HG03039 (cell line): ENCODE data around the gene HDAC9.

ENCODE experiments used
- ATAC-seq: cut with Tn5 transposase; IDR thresholded peaks from one replicate; pipeline ENCODE4 v1.9.1; 2021; ENCODE audit warnings: mild to moderate bottlenecking, moderate library complexity; ENCODE audit not compliant: unreplicated experiment

HDAC9 gene

GRCh38 chr7:18828260-18828993 lies 332.9 kb downstream of the HDAC9 start:
- ATAC-seq = no peak

- no peak for ATAC-seq
Measured at GRCh38 chr7:18828994-18829857, 333.7 kb downstream of the HDAC9 start.

GRCh38 chr7:18829858-18830285 lies 334.3 kb downstream of the HDAC9 start:
- ATAC-seq = no peak

GRCh38 chr7:18831419-18831818 lies 335.9 kb downstream of the HDAC9 start:
- ATAC-seq = no peak

- no peak for ATAC-seq
Measured at GRCh38 chr7:18831943-18832342, 336.4 kb downstream of the HDAC9 start.

- no peak for ATAC-seq
Measured at GRCh38 chr7:18834577-18834976, 339.0 kb downstream of the HDAC9 start.

- no peak for ATAC-seq
Measured at GRCh38 chr7:18835001-18835690, 339.6 kb downstream of the HDAC9 start.

- no peak for ATAC-seq
Measured at GRCh38 chr7:18843979-18844378, 348.4 kb downstream of the HDAC9 start.

- ATAC-seq = no peak
Measured at GRCh38 chr7:18844735-18845134, 349.2 kb downstream of the HDAC9 start.

- no peak for ATAC-seq
Measured at GRCh38 chr7:18845700-18846099, 350.2 kb downstream of the HDAC9 start.

GRCh38 chr7:18846765-18847215 lies 351.2 kb downstream of the HDAC9 start:
- ATAC-seq = no peak

GRCh38 chr7:18849130-18849529 lies 353.6 kb downstream of the HDAC9 start:
- ATAC-seq = no peak

- ATAC-seq = no peak
Measured at GRCh38 chr7:18855796-18856195, 360.2 kb downstream of the HDAC9 start.

- ATAC-seq = no peak
Measured at GRCh38 chr7:18858232-18858631, 362.7 kb downstream of the HDAC9 start.

GRCh38 chr7:18859318-18859717 lies 363.8 kb downstream of the HDAC9 start:
- ATAC-seq = no peak

GRCh38 chr7:18860221-18860620 lies 364.7 kb downstream of the HDAC9 start:
- no peak for ATAC-seq

- peak; percentile 90 for ATAC-seq
Measured at GRCh38 chr7:18861514-18862118, 366.1 kb downstream of the HDAC9 start.

GRCh38 chr7:18864967-18865366 lies 369.4 kb downstream of the HDAC9 start:
- no peak for ATAC-seq

- ATAC-seq = peak; percentile 91
Measured at GRCh38 chr7:18866359-18867036, 370.9 kb downstream of the HDAC9 start.

GRCh38 chr7:18872344-18872743 lies 376.8 kb downstream of the HDAC9 start:
- no peak for ATAC-seq
